Memory B cell (primary cell): Measurements from ENCODE around the gene SEMA5A.

Source experiments
- ATAC-seq: fragments of 150-1000 bp; cut with Tn5 transposase; 2 replicates; pipeline ENCODE4 v1.10.0; 2021; ENCODE audit warnings: low read depth, mild to moderate bottlenecking, moderate library complexity
- DNase-seq, 2 donors: peaks; one replicate each; pipeline ENCODE4 v3.0.0; 2022; ENCODE audit warnings: low spot score in 2 of 2
- H3K27ac Mint-ChIP-seq: one replicate; pipeline ENCODE4 v1.8.0; 2022; ENCODE audit warnings: mild to moderate bottlenecking, moderate library complexity, mixed read lengths
- H3K27me3 Mint-ChIP-seq: one replicate; pipeline ENCODE4 v1.8.0; 2022; ENCODE audit warnings: mixed read lengths
- H3K36me3 Mint-ChIP-seq: one replicate; pipeline ENCODE4 v1.8.0; 2022; ENCODE audit warnings: mild to moderate bottlenecking, mixed read lengths
- H3K4me1 Mint-ChIP-seq: one replicate; pipeline ENCODE4 v1.8.0; 2022; ENCODE audit warnings: mixed read lengths
- H3K4me3 Mint-ChIP-seq: one replicate; pipeline ENCODE4 v1.8.0; 2022; ENCODE audit warnings: mild to moderate bottlenecking, moderate library complexity, mixed read lengths
- H3K9me3 Mint-ChIP-seq: one replicate; pipeline ENCODE4 v1.8.0; 2022; ENCODE audit warnings: mixed read lengths

SEMA5A gene

DNA sequence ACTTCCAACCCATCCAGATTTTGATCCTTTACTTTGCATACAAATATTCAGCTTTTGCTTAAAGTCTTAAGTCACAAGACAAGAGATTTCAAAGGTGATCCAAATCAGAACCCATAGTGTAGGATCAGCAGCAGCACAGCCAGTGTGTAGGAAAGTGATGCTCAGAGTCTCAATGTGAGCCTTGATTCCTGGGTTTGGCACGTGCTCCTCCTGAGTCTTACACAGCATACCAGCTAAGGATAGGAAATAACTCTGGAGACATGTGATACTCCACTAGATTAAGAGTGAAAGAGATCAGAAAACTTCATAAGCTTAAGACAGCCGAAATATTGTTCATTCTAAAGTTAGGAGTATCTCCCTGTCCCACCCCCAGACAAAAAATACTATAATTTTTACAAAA lies 344.9 kb downstream of the SEMA5A start:
- Mint-ChIP-seq H3K36me3 (no peaks in the 10 kb centered on the region), H3K4me3 (no peak overlapping the region), H3K27ac (no peak overlapping the region), H3K9me3 (peaks cover 1% of the 10 kb centered on the region), H3K4me1 (peaks cover 4% of the 10 kb centered on the region), H3K27me3 (peaks cover 2% of the 10 kb centered on the region)
- no peak for ATAC-seq
- no peak for DNase-seq

DNA sequence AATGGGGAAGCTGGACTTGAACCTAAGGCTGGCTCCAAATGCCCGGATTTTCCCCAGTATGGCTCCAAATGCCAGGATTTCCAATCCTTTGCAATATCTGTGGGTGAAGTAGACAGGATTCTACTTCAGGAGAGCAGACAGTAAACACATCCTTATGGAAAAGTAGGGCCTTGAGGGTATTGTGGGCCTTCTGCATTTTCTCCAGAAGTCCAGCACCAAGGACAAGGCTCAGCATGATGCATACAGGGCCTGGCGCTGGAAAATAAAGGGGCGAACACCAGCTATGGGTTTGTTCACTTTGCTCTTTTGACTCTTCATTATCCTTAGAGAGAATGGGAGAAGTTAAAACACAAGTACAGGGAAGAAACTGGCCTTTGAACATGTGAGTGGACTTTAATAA lies 347.5 kb downstream of the SEMA5A start:
- Mint-ChIP-seq H3K27me3 (peaks cover 2% of the 10 kb centered on the region), H3K9me3 (peaks cover 1% of the 10 kb centered on the region), H3K27ac (no peak overlapping the region), H3K4me3 (no peak overlapping the region), H3K36me3 (no peaks in the 10 kb centered on the region), H3K4me1 (peaks cover 2% of the 10 kb centered on the region)
- ATAC-seq: no peak
- no peak for DNase-seq

DNA sequence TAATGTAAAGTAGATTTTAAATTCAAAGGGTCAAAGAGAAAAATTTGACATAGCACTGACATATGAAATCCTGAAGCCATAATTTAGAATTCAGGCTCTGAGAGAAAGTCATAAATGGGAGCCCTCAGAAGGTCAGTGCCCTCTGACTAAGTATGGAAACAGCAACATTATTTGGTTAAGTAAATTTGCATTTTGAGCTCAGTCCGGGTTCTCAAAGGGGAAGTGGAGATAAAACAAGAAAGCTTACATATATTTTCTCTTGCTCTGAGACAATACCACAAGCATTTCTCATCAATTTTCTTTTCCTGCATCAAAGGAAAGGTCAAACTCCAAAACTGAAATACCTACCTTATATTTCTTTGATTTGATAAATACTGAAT lies 348.0 kb downstream of the SEMA5A start:
- peaks cover 2% of the 10 kb centered on the region for H3K4me1 Mint-ChIP-seq
- no peak for ATAC-seq
- no peaks in the 10 kb centered on the region for H3K36me3 Mint-ChIP-seq
- peaks cover 1% of the 10 kb centered on the region for H3K9me3 Mint-ChIP-seq
- H3K27ac Mint-ChIP-seq: no peak overlapping the region
- no peak overlapping the region for H3K4me3 Mint-ChIP-seq
- H3K27me3 Mint-ChIP-seq: peaks cover 2% of the 10 kb centered on the region
- DNase-seq: no peak

DNA sequence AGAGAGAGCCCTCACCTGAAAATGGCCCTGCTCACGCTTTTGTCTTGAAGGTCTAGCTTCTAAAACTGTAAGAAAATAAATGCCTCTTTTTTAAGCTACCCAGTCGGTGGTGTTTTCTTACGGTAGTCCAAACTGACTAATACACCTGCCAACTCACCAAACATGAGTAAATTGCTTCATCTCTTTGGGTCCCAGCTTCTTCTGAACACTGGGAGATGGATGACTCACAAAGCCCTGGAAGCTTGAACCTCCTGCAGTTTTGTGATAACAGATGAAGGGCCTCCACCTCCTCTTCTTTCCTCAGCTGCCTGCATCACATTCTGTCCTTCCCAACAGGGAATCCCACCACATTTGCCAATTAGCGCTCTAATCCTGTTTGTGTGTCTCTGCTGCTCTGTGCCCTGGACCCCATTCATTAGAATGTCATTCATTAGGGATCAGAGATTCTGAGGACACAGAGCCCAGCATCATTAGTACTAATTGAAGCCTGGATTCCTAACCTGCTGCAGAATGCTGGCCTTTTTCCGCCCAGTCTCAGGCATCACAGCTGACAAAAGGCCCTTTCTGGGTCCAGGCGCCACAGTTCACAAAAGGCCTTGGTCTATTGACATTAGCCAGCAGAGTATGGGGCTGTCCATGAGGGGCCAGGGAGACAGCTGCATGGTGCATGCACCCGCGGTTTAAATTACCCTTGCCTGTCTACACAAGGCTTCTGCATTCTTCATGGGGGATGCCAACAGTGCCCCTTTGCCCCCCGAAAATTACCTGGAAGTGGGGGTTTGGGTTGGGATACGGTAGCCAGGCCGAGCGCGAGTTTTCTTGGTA lies 349.3 kb downstream of the SEMA5A start:
- ATAC-seq (no peak), DNase-seq (no peak)
- Mint-ChIP-seq H3K4me1 (peaks cover 2% of the 10 kb centered on the region), H3K4me3 (no peak overlapping the region), H3K27ac (no peak overlapping the region), H3K27me3 (peaks cover 3% of the 10 kb centered on the region), H3K36me3 (no peaks in the 10 kb centered on the region), H3K9me3 (peaks cover 1% of the 10 kb centered on the region)

DNA sequence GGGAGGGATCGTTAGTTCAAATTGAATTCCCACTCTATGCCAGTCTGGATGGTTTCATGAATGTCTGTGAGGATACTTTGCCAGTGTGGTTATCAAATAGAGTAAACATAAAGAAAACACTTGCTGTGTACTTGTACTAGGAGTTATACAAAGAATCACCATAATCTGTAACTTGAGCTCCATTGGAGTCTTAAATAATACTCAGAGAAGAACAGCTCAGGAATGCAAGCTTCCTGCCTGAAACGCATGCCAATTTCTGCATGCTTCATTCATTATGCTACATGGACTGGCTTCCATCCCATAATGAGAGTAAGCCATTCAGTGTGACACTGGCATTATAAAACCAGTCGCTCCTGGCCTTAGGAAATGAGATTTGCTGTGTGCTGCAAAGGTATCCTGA lies 351.4 kb downstream of the SEMA5A start:
- no peak overlapping the region for H3K27ac Mint-ChIP-seq
- no peaks in the 10 kb centered on the region for H3K36me3 Mint-ChIP-seq
- DNase-seq (no peak), ATAC-seq (no peak)
- peaks cover 3% of the 10 kb centered on the region for H3K27me3 Mint-ChIP-seq
- H3K4me1 Mint-ChIP-seq: peaks cover 2% of the 10 kb centered on the region
- peaks cover 1% of the 10 kb centered on the region for H3K9me3 Mint-ChIP-seq
- H3K4me3 Mint-ChIP-seq: no peak overlapping the region

DNA sequence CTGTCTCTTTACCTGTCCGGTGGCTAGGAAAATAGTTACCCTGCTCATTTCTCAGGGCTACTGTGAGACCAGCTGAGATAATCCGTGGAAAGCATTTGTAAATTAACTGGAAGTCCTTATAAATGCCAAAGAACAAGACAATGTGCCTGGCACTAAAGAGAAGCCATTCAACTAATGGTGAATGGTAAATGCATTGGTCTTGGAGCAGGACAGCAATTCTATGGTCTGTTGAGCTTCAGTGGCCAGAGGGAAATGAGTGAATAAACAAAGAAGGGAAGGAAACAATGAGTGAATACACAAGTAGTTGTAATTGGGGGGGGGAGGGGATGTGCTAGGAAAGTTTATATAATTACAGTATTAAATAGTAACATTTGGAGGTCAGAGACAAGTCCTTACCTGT lies 353.6 kb downstream of the SEMA5A start:
- Mint-ChIP-seq H3K27ac (no peak overlapping the region), H3K4me3 (no peak overlapping the region), H3K27me3 (peaks cover 1% of the 10 kb centered on the region), H3K4me1 (no peaks in the 10 kb centered on the region), H3K9me3 (peaks cover 1% of the 10 kb centered on the region), H3K36me3 (no peaks in the 10 kb centered on the region)
- ATAC-seq (no peak), DNase-seq (no peak)

DNA sequence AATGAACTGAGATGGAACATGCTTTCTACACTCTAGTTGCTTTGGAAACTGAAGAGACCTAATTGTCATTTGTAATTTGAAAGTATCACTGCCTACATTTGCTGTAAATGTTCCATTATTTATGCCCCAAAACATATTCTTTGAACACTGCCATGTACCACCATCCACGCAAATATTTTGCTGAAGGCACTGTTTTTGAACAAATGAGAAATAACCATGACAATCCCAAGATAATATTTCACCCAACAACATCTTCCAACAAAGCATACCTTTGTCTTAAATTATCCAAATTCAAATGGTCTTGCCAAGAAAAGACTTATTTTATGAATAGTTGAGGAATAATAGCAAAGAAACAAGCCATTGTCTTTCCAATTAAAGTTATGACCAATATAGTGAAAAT lies 356.2 kb downstream of the SEMA5A start:
- peaks cover 1% of the 10 kb centered on the region for H3K27me3 Mint-ChIP-seq
- H3K27ac Mint-ChIP-seq: no peak overlapping the region
- ATAC-seq (no peak), DNase-seq (no peak)
- H3K4me1 Mint-ChIP-seq: no peaks in the 10 kb centered on the region
- H3K9me3 Mint-ChIP-seq: no peaks in the 10 kb centered on the region
- no peak overlapping the region for H3K4me3 Mint-ChIP-seq
- no peaks in the 10 kb centered on the region for H3K36me3 Mint-ChIP-seq

- Mint-ChIP-seq H3K27me3 (peaks cover 1% of the 10 kb centered on the region), H3K4me1 (no peaks in the 10 kb centered on the region), H3K36me3 (no peaks in the 10 kb centered on the region), H3K4me3 (no peak overlapping the region), H3K27ac (no peak overlapping the region), H3K9me3 (no peaks in the 10 kb centered on the region)
- DNase-seq (no peak), ATAC-seq (no peak)
These were observed 356.9 kb downstream of the SEMA5A start for GRCh38 chr5:9188956-9189355.

DNA sequence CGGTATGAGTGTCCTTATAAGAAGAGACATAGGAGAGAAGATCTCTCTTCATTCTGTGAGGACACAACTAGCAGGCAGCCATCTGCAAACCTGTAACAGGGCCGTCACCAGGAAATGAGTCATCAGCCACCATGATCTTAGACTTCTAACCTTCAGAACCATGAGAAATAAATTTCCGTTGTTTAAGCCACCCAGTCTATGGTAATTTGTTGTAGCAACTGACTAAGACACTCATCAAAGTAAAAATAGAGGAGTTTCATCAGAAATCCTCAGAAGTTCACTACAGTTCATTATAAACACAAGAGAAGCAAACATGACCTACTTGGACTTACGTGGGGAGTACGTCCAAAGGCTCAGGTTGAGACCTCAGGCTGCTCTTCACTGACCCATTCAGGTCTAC lies 357.7 kb downstream of the SEMA5A start:
- no peaks in the 10 kb centered on the region for H3K9me3 Mint-ChIP-seq
- no peak overlapping the region for H3K27ac Mint-ChIP-seq
- ATAC-seq: no peak
- H3K4me3 Mint-ChIP-seq: no peak overlapping the region
- peaks cover 1% of the 10 kb centered on the region for H3K27me3 Mint-ChIP-seq
- H3K36me3 Mint-ChIP-seq: no peaks in the 10 kb centered on the region
- no peaks in the 10 kb centered on the region for H3K4me1 Mint-ChIP-seq
- DNase-seq: no peak

DNA sequence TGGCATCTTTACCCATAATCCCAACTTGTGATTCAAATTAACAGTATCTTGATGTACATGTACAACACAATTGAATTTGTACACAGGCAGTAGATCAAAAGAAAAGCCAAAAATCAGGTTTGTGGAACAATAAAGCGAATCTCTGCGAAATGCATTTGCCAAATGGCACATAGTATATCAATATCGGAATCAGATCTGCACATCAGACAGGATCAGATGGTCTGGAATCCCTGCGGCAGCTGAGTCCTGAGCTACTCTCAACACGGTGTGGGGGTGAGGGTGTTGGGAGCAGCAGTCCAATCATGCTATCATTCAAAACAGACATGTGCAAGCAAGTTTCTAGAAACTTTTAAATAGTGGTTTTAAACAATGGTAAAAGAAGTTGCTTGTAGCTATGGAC lies 358.3 kb downstream of the SEMA5A start:
- H3K4me1 Mint-ChIP-seq: no peaks in the 10 kb centered on the region
- ATAC-seq (no peak), DNase-seq (no peak)

DNA sequence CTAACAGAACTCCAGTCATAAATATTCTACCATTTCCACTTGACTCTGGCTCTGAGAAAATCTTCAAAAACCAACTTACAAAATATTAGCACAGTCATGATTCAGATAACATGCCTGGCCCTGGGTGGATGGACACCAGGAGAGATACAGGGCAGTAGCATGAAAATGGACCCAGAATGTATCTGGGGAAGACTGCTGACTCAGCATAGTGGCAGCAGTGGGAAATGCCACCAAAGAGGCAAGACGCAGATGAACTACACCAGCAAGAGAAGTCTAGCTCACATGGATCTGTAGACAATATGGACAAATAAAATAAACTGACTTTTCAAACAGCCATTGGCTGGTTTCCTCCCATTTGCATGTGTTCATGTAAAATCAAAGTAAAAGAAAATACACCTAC lies 359.8 kb downstream of the SEMA5A start:
- DNase-seq (no peak), ATAC-seq (no peak)
- H3K4me1 Mint-ChIP-seq: no peaks in the 10 kb centered on the region

More for the DNA sequence above, 358.3 kb downstream of the SEMA5A start:
- H3K27ac Mint-ChIP-seq: no peak overlapping the region
- no peaks in the 10 kb centered on the region for H3K9me3 Mint-ChIP-seq
- peaks cover 1% of the 10 kb centered on the region for H3K27me3 Mint-ChIP-seq
- no peaks in the 10 kb centered on the region for H3K36me3 Mint-ChIP-seq
- H3K4me3 Mint-ChIP-seq: no peak overlapping the region

GRCh38 chr5:9183992-9184391 lies 361.9 kb downstream of the SEMA5A start:
- Mint-ChIP-seq H3K9me3 (no peaks in the 10 kb centered on the region), H3K27me3 (no peaks in the 10 kb centered on the region), H3K4me1 (no peaks in the 10 kb centered on the region), H3K36me3 (no peaks in the 10 kb centered on the region), H3K4me3 (no peak overlapping the region), H3K27ac (no peak overlapping the region)
- ATAC-seq (no peak), DNase-seq (no peak)

More for the DNA sequence above, 359.8 kb downstream of the SEMA5A start:
- Mint-ChIP-seq H3K27ac (no peak overlapping the region), H3K4me3 (no peak overlapping the region), H3K9me3 (no peaks in the 10 kb centered on the region), H3K36me3 (no peaks in the 10 kb centered on the region), H3K27me3 (no peaks in the 10 kb centered on the region)

DNA sequence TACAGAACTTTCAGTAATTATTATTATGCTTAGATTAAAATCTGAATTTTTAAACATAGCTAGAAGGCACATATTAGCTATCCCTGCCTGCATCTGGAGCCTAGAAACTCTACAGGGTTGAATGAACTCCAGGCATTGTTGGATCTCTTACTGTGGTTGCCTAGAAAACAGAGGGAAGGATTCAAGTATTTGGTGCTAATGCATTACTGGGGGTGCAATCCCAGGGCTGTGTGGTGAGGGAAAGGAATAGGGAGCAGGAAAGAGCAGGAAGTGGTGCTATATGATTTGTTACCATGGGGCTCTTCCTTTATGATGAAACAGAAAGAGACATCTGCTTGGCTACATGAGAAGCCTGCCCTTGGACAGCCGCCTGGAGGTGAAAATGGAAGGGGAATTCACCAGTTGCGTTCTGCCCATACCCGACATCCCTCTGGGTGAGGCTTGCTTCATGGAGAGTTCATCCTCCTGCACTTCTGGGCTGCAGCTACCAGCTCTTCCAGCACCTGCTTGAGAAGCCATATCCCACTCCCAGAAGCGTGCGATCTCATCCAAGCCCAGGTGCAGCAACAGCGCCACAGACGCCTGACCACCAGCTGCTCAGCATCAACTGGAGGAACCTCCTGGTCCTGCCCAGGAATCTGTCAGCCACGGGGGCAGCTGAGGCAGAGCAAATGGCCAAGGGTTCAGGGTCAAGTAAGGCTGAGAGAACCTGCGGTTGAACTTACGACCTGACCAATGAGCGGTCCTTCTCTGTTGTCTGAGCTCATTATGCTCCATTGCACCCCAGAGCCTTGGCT lies 362.8 kb downstream of the SEMA5A start:
- no peak overlapping the region for H3K4me3 Mint-ChIP-seq

DNA sequence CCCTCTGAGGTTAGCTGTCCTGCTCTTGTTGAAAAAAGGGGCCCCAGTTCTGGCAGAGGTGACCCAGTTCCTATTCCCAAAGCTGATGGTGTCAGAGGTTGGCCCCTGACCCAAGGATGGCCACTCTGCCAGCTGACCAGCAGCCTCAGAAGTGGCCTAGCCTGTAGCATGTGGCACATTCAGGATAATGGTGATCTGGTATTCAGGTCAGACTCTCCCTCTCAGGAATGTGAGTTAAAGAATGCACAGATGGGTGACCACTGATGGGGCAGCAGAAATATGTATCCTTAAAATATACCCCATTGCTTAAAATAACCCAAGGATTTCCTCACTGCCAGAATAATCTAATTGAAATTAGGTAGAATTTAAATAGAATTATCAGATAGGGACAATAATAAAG lies 369.2 kb downstream of the SEMA5A start:
- Mint-ChIP-seq H3K27me3 (no peaks in the 10 kb centered on the region), H3K4me3 (no peak overlapping the region), H3K27ac (no peak overlapping the region), H3K36me3 (no peaks in the 10 kb centered on the region), H3K4me1 (no peaks in the 10 kb centered on the region), H3K9me3 (no peaks in the 10 kb centered on the region)
- DNase-seq (no peak), ATAC-seq (no peak)

More for the DNA sequence above, 362.8 kb downstream of the SEMA5A start:
- Mint-ChIP-seq H3K36me3 (no peaks in the 10 kb centered on the region), H3K27me3 (no peaks in the 10 kb centered on the region), H3K27ac (no peak overlapping the region), H3K4me1 (no peaks in the 10 kb centered on the region), H3K9me3 (no peaks in the 10 kb centered on the region)
- DNase-seq (no peak), ATAC-seq (no peak)
